Nephron progenitor cell (in vitro differentiated cells): Measurements from ENCODE around the gene KCNMB2.
"Not testable (repeated sequence)": the region's sequence is repeated elsewhere in the genome, so short reads cannot be mapped to it uniquely, and the experiment has no call there.

Source experiments
- DNase-seq: peaks from one replicate; pipeline ENCODE4 v3.0.0; 2021
- H3K27ac Mint-ChIP-seq: 2 replicates; pipeline ENCODE4 v1.8.0; 2021; ENCODE audit warnings: mild to moderate bottlenecking, moderate library complexity, mixed read lengths
- H3K27me3 Mint-ChIP-seq: 2 replicates; pipeline ENCODE4 v1.8.0; 2021; ENCODE audit warnings: mild to moderate bottlenecking, low read depth, mixed read lengths; ENCODE audit not compliant: poor library complexity
- H3K36me3 Mint-ChIP-seq: 2 replicates; pipeline ENCODE4 v1.8.0; 2021; ENCODE audit warnings: low read depth, mixed read lengths
- H3K4me1 Mint-ChIP-seq: 2 replicates; pipeline ENCODE4 v1.8.0; 2021; ENCODE audit warnings: mixed read lengths
- H3K4me3 Mint-ChIP-seq: 2 replicates; pipeline ENCODE4 v1.8.0; 2021; ENCODE audit warnings: mild to moderate bottlenecking, moderate library complexity, mixed read lengths
- H3K9me3 Mint-ChIP-seq: 2 replicates; pipeline ENCODE4 v1.8.0; 2021; ENCODE audit warnings: mild to moderate bottlenecking, moderate library complexity, mixed read lengths
- TF ChIP-seq, protein P1 (sequence below): fragments of 200-600 bp; sonication (generic); IDR thresholded peaks from 2 replicates; pipeline ENCODE4 v1.5.0; 2021; ENCODE audit warnings: antibody characterized with exemption

Gene KCNMB2

DNA sequence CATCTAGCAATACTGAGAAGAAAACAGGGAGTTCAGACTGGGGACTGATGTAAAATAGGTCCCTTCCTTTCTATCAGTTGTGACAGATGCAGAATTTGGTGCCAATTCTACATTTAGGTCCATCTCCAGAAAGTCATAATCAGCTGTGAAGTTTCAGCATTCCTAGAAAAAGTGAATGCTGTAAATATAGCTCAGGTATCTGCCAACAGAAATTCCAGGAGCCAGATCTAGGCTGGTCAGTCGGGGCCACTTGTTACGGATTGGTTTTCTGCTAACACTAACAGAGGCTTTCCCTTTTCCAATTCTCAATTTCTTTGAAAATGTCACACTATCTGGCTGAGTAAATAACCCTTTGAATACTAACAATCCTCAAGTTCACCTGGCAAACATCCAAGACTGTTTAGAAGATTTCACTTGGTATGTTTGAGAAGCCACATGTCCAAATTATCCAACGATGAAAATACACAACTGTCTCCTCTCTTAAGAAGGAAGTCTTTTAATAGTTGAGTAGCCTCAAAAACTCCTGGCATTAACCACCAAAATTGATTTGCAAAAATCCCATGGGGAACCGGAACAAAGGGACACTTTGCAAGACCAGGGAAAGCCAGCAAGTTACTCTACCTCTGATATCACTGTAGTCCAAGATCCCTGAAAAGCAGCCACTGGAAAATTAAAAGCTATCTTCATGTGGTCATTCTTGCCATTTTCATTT lies 313.1 kb downstream of the KCNMB2 start:
- no peaks in the 10 kb centered on the region for H3K27me3 Mint-ChIP-seq
- no peaks in the 10 kb centered on the region for H3K36me3 Mint-ChIP-seq
- TF ChIP-seq, protein P1, sequence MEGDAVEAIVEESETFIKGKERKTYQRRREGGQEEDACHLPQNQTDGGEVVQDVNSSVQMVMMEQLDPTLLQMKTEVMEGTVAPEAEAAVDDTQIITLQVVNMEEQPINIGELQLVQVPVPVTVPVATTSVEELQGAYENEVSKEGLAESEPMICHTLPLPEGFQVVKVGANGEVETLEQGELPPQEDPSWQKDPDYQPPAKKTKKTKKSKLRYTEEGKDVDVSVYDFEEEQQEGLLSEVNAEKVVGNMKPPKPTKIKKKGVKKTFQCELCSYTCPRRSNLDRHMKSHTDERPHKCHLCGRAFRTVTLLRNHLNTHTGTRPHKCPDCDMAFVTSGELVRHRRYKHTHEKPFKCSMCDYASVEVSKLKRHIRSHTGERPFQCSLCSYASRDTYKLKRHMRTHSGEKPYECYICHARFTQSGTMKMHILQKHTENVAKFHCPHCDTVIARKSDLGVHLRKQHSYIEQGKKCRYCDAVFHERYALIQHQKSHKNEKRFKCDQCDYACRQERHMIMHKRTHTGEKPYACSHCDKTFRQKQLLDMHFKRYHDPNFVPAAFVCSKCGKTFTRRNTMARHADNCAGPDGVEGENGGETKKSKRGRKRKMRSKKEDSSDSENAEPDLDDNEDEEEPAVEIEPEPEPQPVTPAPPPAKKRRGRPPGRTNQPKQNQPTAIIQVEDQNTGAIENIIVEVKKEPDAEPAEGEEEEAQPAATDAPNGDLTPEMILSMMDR = no peak
- no peaks in the 10 kb centered on the region for H3K9me3 Mint-ChIP-seq
- DNase-seq = no peak
- no peaks in the 10 kb centered on the region for H3K4me1 Mint-ChIP-seq
- H3K27ac Mint-ChIP-seq = no peak overlapping the region
- H3K4me3 Mint-ChIP-seq = no peak overlapping the region

DNA sequence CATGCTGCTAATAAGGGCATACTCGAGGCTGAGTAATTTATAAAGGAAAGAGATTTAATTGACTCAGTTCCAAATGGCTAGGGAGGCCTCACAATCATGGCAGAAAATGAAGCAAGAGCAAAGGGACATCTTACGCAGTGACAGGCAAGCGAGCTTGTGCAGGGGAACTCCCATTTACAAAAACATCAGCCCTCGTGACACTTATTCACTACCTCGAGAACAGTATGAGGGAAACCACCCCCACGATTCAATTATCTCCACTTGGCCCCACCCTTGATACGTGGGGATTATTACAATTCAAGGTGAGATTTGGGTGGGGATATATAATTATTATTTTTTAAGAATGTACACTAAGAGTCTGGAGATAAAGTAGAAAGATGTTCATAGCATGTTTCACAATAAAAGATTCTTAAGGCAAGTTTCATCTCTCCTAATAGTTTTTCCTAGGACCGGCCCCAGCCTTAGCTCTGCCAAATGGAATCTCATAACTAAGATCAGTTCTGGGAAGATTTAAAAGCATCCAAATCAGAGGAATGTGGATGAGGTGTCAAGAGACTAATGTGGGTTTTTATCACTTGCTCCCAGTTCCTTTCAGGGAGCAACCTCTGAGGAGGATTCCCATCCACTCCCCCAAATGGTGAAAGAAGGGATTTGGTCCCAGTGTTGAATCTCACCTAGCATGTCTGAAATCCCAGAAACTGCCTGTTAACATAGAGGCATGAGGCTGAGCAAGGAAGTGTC lies 314.4 kb downstream of the KCNMB2 start:
- no peak for DNase-seq
- Mint-ChIP-seq H3K36me3 (no peaks in the 10 kb centered on the region), H3K4me3 (no peak overlapping the region), H3K4me1 (no peaks in the 10 kb centered on the region), H3K27ac (no peak overlapping the region), H3K27me3 (no peaks in the 10 kb centered on the region), H3K9me3 (no peaks in the 10 kb centered on the region)
- TF ChIP-seq, protein P1 = no peak

DNA sequence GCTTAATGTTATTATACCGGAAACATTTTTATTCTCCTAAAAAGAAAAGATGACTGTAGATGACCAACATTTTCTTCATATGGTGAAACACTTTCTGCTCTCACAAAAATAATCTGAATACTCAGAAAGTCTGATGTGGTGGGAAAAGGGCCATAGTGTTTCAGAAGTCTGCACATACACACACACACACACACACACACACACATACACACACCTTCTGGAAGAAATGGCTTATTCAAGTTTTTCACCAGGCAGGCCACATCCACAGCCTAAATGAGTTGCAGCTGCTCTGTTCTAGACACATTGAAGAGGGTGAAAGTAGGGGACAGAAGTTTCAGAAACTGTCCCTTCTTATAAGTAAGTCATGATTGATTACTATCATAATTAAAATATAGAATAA lies 315.3 kb downstream of the KCNMB2 start:
- H3K27ac Mint-ChIP-seq = no peak overlapping the region
- no peaks in the 10 kb centered on the region for H3K4me1 Mint-ChIP-seq
- no peak overlapping the region for H3K4me3 Mint-ChIP-seq
- no peaks in the 10 kb centered on the region for H3K9me3 Mint-ChIP-seq
- H3K36me3 Mint-ChIP-seq = no peaks in the 10 kb centered on the region
- TF ChIP-seq, protein P1 = no peak
- H3K27me3 Mint-ChIP-seq = no peaks in the 10 kb centered on the region
- no peak for DNase-seq

DNA sequence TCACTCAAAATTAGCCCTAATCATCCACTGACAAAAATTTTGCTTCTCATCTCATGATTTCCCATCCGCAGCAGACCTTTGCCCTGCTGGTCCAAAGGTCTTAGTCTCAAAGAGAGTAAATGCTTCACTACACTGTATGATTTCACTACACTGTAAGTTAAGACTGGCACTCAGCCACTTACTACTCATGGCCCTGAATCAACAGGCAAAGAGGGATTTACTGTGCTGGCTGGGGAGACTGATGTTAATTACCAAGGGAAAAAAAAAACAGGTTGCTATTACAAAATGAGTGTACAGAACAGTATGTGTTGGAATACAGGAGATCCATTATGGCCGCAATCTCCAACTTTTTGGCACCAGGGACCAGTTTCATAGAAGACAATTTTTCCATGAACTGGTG lies 320.6 kb downstream of the KCNMB2 start:
- Mint-ChIP-seq H3K4me3 (no peak overlapping the region), H3K4me1 (peaks cover 6% of the 10 kb centered on the region), H3K36me3 (no peaks in the 10 kb centered on the region), H3K27me3 (no peaks in the 10 kb centered on the region), H3K9me3 (peaks cover 13% of the 10 kb centered on the region), H3K27ac (no peak overlapping the region)
- TF ChIP-seq, protein P1 = no peak
- DNase-seq = no peak

DNA sequence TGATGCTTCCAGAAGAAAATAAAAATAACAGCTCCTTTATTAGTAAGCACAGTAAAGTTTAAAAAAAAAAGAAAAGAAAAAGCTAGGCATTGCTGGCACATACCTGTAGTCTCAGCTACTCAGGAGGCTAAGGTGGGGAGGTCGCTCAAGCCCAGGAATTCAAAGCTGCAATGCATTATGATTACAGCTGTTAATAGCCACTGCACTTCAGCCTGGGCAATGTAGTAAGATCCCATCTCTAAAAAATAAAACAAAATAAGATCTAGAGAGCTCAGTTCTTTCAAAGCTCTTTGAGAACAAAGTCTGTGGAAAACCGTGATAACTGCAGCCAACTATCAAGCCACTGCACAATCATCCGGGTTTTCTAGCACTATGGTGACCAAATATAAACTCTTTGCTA lies 323.1 kb downstream of the KCNMB2 start:
- no peak for DNase-seq
- Mint-ChIP-seq H3K4me3 (no peak overlapping the region), H3K9me3 (peaks cover 13% of the 10 kb centered on the region), H3K27ac (no peak overlapping the region), H3K4me1 (peaks cover 6% of the 10 kb centered on the region), H3K36me3 (no peaks in the 10 kb centered on the region), H3K27me3 (no peaks in the 10 kb centered on the region)
- TF ChIP-seq, protein P1 = no peak

DNA sequence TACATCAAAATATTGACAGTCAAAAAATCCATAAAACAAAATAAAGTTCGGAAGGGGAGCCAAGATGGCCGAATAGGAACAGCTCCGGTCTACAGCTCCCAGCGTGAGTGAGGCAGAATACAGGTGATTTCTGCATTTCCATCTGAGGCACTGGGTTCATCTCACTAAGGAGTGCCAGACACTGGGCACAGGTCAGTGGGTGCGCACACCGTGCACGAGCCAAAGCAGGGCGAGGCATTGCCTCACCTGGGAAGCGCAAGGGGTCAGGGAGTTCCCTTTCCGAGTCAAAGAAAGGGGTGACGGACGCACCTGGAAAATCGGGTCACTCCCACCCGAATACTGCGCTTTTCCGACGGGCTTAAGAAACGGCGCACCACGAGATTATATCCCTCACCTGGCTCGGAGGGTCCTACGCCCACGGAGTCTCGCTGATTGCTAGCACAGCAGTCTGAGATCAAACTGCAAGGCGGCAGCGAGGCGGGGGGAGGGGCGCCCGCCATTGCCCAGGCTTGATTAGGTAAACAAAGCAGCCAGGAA lies 323.7 kb downstream of the KCNMB2 start:
- not testable (repeated sequence) for H3K27ac Mint-ChIP-seq, DNase-seq, H3K36me3 Mint-ChIP-seq, H3K27me3 Mint-ChIP-seq, H3K4me1 Mint-ChIP-seq
- Mint-ChIP-seq H3K9me3 (peaks cover 13% of the 10 kb centered on the region), H3K4me3 (peak overlapping the region; percentile 32)
